ENCODE data around the gene KRTAP5-2.

- TF ChIP-seq EZH2 (IDR thresholded peaks at IDR 0.05) (no peak), POLR2AphosphoS5 (IDR thresholded peaks at IDR 0.05; ENCODE audit: borderline replicate concordance, low read depth, low read length) (no peak)
These were observed 34.1 kb upstream of the KRTAP5-2 start for GRCh38 chr11:1632053-1632714.
